Measurements from ENCODE around the gene CD300LF.
A peak's percentile ranks its signal among the peaks of the same experiment; 100 is the strongest.

Gene CD300LF

GRCh38 chr17:74745548-74746177 is 32.9 kb upstream of the CD300LF start:
- no peak for DNase-seq

DNA sequence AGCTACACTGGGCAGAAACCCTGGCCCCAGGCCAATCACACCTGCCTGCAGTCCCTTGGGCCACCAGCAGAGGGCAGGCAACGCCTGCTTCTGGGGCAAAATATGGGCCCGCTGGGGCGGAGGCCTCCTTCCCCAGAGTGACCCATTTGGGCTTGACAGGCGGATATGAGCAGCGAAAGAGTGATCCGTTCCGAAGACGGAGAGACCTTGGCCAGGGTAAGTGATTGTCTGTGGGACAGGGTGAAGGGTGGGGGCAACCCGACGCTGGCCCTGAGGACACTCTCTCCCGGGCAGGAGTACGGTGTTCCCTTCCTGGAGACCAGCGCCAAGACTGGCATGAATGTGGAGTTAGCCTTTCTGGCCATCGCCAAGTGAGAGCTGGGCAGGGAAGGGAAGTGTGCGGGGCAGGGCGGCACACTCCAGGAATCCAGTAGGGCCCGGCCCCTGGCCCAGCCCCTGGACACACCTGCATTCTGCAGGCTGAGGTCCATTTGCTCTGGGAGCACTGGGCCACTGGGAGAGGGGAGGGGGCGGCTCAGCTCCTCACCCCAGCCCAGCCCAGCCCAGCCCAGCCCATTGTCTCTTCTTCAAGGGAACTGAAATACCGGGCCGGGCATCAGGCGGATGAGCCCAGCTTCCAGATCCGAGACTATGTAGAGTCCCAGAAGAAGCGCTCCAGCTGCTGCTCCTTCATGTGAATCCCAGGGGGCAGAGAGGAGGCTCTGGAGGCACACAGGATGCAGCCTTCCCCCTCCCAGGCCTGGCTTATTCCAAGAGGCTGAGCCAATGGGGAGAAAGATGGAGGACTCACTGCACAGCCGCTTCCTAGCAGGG is 32.2 kb upstream of the CD300LF start:
- DNase-seq, result peak; percentile 1

GRCh38 chr17:74744349-74744713 is 31.6 kb upstream of the CD300LF start:
- no peak for DNase-seq

- DNase-seq, result no peak
Measured at GRCh38 chr17:74743755-74744154, 31.0 kb upstream of the CD300LF start.

DNA sequence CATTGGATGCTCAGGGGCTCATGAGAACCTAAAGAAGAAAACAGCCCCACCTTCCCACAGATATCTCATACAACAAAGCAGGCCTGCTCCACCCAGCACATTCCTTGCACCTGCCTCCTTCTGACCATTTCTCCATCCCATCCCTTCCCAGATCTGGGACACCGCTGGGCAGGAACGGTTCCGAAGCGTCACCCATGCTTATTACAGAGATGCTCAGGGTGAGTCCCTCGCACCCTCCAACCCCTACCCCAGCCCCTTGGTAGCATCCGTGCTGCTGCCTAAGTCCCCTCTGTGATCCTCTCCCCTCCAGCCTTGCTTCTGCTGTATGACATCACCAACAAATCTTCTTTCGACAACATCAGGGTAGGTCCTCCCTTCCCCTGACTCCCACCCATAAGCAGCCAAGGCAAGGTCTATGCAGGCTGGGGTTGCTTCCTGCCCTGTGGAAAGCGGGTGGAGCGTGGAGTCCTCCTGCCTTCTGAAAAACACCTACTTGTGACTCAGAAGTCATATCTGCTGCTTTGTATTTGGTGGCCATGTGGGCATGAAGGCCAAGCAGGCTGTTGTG is 30.3 kb upstream of the CD300LF start:
- DNase-seq, result no peak

GRCh38 chr17:74742153-74742515 is 29.4 kb upstream of the CD300LF start:
- no peak for DNase-seq

DNA sequence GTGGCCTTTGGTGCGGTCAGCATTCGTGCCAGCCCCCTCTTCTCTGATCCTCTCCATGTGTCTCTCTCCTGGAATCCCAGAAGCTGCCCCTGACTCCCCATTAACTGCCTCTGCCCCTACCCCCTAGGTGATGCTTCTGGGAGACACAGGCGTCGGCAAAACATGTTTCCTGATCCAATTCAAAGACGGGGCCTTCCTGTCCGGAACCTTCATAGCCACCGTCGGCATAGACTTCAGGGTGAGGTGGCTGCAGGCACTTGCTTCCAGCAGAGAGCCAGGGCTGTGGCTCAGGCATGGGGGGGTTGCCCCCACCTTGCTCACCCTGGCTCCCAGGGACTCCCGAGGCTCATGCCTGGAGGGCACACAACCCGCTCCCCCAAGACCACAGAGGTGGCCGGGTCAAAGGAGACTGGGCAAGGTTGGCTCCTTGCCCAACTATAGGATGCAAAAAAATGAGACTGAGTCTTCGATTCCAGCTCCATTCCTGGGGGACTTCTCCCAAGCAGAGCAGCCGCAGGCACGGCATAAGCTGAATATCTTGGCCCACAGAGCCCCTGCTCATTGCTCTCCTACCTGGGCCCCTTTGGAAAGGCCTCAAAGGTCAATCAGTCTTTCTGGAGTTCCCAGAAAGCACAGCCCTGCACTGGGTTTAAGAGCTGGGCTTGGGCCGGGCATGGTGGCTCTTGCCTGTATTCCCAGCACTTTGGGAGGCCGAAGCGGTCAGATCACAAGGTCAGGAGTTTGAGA is 28.1 kb upstream of the CD300LF start:
- no peak for DNase-seq

DNA sequence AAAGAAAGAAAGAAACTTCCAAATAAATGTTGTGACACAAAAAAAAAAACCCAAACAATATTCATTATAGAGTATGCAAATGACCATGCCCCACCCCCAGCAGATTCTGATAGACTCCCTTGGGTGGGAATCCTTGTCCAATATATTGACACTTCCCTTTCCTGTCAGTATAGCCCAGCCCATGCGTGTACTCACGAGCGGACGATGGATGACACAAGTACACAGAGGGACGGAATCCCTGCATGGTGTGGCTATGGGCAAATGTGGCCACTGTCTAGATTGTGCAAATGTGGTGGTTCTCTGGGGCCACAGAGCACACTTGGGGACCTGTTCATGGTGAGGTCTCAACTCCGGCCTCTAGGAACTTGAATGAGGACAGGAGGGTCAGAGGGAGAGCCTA is 27.4 kb upstream of the CD300LF start:
- no peak for DNase-seq

DNA sequence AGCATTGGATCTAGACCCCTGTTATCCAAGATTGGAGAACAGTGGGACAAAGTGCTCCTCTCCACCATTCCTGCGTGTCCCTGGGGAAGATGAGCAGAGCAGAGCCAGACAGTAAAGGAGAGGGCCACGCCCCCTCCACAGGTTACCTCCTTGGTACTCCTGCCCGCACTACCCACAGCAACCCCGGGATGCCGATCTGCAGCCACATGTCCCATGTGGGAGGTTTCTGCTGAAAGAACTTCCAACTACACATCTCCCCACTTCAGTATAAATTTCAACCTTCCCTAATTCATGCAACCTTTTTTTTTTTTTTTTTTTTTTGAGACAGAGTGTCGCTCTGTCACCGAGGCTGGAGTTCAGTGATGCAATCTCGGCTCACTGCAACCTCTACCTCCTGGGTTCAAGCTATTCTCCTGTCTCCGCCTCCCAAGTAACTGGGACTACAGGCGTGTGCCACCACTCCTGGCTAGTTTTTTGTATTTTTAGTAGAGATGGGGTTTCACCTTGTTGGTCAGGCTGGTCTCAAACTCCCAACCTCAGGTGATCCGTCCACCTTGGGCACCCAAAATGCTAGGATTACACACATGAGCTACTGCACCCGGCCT is 26.6 kb upstream of the CD300LF start:
- DNase-seq, result no peak

- DNase-seq, result no peak
Measured at GRCh38 chr17:74738051-74738996, 25.6 kb upstream of the CD300LF start.

DNA sequence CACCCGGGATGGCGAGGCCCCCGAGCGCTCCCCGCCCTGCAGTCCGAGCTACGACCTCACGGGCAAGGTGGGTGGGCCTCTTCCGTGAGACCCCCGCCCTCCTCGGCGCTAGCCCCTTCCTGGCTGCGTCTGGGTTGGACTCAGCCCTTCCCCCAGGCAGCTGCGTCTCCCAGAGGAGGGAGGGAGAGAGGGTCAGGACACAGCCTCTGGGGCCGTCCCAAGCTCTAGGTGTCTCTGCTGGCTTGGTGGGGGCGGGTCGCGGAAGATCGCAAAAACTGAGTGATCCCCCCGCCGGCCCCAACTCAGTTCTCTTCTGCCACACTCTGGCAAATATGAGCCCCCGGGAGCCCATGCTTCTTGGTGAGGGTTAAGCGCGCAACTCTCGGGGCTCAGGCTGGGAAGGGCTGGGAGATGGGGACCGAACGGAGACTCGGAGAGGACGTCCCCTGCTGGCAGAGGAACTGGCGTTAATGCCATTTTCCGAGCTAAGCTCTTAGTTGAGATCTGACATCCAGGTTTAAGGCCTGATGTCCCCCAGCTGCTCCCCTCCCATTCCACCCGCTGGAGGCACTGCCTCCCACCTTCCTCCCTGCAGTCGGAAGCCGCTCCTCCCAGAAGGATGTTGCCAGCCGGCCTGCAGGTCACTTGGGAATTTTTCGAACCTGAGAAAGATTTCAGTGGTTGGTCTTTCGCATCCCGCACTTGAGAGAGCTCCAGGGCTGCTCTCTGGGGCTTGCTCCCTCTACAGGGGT is 24.8 kb upstream of the CD300LF start:
- peak; percentile 27 for DNase-seq

DNA sequence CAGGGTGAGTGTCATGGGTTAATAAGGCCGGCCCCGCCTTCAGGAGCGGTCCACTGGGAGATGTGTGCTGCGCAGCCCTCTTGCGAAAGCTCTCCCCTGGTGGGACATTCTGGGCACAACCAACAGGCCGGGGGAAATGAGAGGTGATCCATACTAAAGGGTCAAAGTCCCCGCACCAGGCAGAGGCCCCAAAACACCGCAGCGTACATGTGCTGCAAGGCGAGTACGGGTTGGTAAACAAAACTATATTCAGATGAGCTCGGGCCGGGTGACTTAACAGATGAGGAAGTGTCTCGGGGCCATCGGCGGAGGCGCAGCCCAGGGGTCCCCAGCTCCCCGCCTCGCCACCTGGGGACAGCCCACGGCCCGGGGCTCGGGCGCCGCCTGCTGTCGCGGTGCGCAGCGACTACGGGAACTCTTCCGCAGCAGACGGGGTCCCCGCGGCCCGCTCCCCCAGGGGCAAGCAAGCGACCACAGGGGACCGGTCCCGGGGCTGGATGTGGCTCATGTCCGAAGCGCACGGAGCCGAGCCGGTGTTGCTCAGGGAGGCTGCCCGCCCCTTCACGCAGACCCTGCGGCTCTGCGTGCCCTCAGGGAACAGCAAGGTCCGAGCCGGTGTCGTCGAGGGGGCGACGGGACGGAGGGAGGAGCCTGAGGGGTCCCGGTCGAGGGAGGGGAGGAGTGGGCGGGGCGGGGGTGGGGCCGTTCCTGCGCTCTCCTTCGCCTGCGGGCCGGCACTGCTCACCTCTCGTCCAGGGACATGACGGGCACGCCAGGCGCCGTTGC is 24.0 kb upstream of the CD300LF start, which contains the start of gene RAB37:
Gene RAB37, plus strand, starts transcription at position 744 of the 786 bp plus-strand sequence. Its CDS starts 17 bp downstream, at position 761.
- no peak for DNase-seq

- DNase-seq, result no peak
Measured at GRCh38 chr17:74734256-74734655, 21.5 kb upstream of the CD300LF start.

DNA sequence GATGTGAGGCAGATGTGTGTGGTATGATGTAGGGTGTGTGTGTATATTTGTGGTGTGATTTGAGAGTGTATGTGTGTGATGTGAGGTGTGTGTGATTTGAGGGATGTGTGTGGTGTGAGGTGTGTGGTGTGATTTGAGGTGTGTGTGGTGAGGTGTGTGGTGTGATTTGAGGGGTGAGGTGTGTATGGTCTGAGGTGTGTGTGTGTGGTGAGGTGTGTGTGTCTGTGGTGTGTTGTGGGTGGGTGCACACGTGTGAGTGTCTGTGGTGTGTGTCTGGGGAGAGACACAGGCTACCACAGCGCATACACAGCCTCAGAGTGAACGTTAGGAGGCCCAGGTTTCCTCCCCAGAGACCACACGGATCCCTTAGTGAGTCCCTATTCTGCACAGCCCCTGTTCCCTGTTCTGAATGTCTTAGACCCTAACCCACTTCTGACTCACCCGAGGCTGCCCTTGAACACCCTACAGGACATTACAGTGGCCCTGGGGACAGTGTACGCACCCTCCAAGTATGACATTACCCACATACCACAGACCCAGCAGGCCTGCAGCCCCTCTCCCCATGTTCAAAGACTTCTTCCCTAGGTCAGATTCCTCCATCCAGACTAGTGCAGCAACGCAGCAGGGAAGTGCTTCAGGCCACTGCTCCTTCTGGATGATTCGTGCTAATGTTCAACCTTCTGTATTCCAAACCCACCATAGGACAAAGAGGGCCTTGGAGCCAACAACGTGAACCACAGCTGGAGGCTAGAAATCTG is 20.8 kb upstream of the CD300LF start:
- DNase-seq, result no peak

DNA sequence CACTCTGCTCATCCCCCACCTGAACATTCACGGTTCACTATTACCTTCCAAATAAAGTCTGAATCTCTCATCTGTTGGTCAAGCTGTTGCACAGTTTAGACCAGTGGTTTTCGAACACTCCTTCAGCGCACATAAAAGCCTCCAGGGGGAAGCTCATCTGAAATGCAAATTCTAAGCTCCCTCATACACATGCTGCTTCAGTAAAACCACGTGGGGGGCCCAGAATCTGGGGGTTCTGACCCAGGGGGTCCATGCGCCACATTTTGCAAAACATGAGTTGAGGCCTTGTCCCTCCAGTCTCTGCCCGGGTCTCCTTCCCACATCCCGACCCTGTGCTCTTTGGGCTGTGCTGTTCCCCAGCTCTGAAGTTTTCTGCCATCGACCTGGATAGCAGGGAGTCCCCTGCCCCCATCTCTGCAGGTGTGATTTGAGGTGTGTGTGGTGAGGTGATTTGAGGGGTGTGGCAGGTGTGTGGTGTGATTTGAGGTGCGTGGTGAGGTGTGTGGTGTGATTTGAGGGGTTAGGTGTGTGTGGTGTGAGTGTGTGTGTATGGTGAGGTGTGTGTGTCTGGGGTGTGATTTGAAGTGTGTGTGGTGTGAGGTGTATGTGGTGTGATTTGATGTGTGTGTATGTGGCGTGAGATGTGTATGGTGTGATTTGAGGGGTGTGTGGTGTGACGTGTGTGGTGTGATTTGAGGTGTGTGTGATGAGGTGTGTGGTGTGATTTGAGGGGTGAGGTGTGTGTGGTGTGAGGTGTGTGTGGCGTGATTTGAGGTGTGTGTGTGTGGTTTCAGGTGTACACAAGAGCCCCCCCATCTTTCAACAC is 19.5 kb upstream of the CD300LF start:
- no peak for DNase-seq

DNA sequence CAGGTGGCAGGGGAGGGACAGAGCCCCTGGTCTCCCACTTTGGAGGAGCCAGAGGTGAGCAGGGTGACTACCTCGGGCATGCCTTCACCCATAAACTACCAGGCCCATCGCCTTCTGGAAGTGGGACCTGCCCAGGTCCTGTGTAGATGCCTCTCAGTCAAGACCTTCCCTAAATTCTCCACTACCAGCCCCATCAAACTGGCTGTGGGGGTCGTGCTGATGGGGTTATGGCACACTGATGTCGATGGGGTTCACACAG is 18.6 kb upstream of the CD300LF start:
- no peak for DNase-seq

- no peak for DNase-seq
Measured at GRCh38 chr17:74730491-74731346, 18.0 kb upstream of the CD300LF start.

DNA sequence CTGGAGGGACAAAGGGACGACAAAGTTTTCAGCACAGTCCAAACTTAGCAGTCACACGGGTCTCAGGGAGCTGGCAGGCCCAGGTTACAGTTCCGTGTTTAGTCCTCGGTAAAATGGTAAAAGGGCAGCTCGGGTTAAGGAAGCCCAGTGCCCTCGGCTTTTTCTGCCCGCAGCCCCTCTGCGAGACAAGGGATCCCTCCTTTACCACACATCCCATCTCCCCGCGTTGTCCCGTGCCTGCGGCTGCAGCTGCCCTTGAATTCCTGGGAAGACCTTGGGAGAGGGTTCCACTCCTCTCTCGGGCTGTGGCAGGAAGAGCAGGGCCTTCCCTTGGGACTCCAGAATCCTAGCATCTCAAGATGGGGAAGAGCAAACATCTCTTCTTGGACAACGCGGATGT is 17.1 kb upstream of the CD300LF start:
- DNase-seq, result no peak
